ENCODE data around the gene GALNT16. TPM values are rescaled to one million over a fixed set of nuclear protein-coding genes. Genes with fewer than 3 reads are reported as not detected.
A peak's percentile ranks its signal among the peaks of the same experiment; 100 is the strongest.

Gene GALNT16
- total and polyA plus RNA-seq, 2 donors: 3.7 to 11.4 TPM

DNA sequence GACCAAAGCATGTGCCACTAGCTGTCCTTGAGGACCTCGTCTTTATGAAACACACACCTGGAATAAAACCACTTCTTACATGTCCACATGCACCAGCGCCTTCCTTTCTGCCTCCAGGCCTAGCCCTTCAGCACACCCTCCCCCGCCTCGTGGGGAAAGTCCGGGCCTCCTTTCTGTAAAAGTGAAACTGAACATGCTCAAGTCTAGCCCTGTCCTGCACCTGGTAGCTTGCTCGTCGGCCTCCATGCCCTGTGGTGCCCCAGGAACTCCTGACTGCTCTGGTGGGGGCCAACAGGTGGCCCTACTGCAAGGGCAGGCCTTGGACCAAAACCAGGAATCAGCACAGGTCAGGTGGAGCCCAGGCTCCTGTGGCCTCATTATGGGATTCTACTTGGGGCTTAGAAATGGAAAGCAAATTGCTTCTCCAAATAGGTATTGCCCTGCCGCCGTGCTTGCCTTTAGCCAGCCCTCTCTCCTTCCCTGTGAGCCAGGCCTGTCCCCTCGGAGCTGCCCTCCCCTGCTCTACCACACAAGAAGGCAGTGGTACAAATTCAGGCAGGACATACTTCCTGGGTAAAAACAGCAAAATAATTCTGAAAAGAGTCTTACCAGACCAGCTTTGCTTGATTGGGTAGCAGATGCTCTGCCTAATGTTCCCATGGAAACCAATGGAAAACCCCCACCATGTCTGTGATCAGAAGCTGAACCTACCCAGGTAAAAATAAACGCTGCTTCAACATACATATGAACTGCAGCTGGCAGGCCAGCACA lies 94.6 kb downstream of the GALNT16 start:
- Histone ChIP-seq H3K4me1 (ENCODE audit: insufficient read depth) (no peaks in the 10 kb centered on the region), H3K27ac (ENCODE audit: low read depth) (no peak overlapping the region), H3K36me3 (ENCODE audit: insufficient read depth) (no peaks in the 10 kb centered on the region), H3K4me3 (ENCODE audit: low read depth, low read length) (no peak overlapping the region)
- 79% methylated on average over 11 of the region's 11 CpGs for WGBS
- no peak for DNase-seq (ENCODE audit: extremely low spot score)

DNA sequence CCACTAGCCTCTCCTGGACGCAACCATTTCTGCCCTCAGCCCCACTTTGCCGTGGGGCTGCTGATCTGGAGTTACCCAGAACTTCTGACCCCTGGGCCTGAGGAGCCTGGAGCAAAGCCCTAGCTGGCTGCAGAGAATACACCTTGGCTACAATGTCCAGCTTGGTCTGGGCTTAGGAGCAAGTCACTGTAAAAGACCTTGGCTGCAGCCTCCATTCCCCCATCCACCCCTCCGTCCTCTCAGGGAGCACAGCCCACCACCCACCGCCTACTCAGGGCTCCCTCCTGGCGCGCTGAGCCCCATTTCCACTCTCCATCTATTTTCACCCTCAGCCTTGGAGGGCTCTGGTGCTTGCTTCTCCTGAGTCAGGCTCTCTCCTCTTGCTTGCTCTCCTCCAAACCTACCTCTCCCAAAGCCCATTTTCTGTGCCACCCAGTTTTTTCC lies 95.2 kb downstream of the GALNT16 start:
- H3K36me3 ChIP-seq (ENCODE audit: insufficient read depth): no peaks in the 10 kb centered on the region
- H3K4me3 ChIP-seq (ENCODE audit: low read depth, low read length): no peak overlapping the region
- peak overlapping the region; percentile 46 for H3K27ac ChIP-seq (ENCODE audit: low read depth)
- no peak for DNase-seq (ENCODE audit: extremely low spot score)
- WGBS: 80% methylated on average over 6 of the region's 6 CpGs
- H3K4me1 ChIP-seq (ENCODE audit: insufficient read depth): no peaks in the 10 kb centered on the region

DNA sequence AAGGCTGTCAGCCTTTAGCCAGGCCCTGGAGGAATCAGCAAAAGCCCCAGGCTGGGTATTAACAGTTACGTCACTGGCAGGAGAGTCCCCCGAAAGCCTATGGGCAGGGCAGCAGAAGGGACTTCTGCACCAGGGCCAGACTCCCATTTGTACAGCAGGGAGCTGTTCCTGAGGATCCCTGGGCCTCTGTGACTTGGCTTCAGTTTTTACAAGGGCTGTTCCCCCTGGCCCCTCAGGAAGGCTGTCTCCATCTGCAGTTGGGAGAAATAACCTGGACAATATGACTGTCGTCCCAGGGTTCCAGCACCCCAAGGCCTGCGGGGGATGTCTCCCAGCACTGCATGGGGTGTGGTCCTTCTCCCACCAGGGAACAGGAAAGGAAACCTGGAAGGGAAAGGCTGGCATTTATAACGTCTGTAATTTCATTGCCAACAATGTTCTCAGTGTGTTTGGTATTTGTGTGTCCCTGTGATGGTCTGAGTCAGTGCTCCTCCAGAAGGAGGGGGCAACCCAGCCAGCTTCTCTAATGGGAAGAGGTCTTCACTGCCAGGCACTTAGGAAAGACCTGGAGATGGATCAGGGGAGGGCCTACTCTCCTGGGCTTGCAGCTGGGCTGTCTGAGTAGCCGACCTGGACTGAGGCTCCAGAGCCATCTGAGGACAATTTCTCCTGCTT lies 95.8 kb downstream of the GALNT16 start:
- Histone ChIP-seq H3K36me3 (ENCODE audit: insufficient read depth) (no peaks in the 10 kb centered on the region), H3K4me3 (ENCODE audit: low read depth, low read length) (no peak overlapping the region), H3K27ac (ENCODE audit: low read depth) (peak overlapping the region; percentile 46), H3K4me1 (ENCODE audit: insufficient read depth) (no peaks in the 10 kb centered on the region)
- 21% methylated on average over 6 of the region's 6 CpGs for WGBS
- DNase-seq (ENCODE audit: extremely low spot score): no peak

DNA sequence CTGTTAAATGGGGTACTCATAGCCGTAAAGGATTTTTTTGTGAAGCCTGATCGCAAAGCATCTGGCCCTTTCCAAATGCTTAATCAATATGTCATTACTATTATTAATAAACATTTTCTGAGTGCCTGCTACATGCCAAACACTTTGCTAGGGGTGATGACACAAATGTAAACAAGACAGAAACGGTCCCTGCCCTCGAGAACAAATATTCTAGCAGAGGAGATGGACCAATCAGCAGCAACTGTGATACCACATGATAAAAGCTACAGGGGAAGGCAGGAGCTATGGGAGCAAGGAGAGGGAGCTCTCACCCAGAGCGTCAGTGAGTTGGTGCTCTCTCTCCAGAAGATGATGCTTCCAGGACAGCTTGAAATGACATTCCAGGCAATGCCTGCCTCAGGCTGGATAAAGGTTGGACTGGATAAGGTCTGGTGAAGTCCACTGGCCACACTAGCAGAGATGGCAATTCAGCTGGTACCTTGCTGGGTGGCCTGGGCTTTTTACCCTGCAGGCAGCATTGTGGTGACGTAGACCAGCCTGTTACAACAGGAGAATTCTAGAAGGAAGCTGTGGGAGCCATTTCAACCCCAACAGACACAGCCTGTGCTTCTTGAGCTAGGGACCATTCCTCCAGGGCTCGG lies 97.1 kb downstream of the GALNT16 start:
- no peak overlapping the region for H3K27ac ChIP-seq (ENCODE audit: low read depth)
- 78% methylated on average over 7 of the region's 7 CpGs for WGBS

DNA sequence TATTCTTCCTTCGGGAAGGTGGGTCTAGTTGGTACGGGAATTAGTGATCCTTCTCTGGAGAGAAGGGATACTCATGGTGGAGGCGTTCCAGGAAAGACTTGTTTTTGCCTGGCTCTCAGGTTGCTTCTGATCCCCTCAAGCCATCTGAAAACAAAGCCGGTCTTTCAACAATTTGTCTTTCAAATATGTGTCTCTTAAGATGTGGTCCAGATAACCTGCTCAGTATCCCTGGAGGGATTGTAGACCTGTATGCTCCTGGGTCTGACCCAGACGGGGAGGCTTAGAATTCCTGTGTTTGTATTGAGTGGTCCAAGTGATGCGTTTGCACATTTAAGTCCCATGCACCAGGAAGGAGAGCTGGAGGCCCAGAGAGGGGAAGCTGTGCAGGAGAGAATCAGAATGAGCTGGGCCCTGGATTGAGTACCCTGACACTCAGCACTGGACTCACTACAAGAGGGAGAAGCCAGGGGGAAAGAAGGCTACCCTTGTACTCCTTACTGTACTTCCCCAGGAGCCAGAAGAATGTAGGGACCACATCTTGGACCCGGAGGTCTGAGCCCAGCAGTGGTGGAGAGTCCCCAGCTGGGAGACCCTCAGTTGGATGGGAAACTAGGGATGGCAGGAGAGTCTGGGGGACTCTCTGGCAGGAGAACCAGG lies 97.7 kb downstream of the GALNT16 start:
- no peak overlapping the region for H3K4me3 ChIP-seq (ENCODE audit: low read depth, low read length)
- H3K27ac ChIP-seq (ENCODE audit: low read depth): no peak overlapping the region
- WGBS: 82% methylated on average over 7 of the region's 7 CpGs

More for the DNA sequence above, 97.1 kb downstream of the GALNT16 start:
- DNase-seq (ENCODE audit: extremely low spot score): no peak
- H3K4me1 ChIP-seq (ENCODE audit: insufficient read depth): no peaks in the 10 kb centered on the region
- H3K36me3 ChIP-seq (ENCODE audit: insufficient read depth): no peaks in the 10 kb centered on the region
- H3K4me3 ChIP-seq (ENCODE audit: low read depth, low read length): no peak overlapping the region

DNA sequence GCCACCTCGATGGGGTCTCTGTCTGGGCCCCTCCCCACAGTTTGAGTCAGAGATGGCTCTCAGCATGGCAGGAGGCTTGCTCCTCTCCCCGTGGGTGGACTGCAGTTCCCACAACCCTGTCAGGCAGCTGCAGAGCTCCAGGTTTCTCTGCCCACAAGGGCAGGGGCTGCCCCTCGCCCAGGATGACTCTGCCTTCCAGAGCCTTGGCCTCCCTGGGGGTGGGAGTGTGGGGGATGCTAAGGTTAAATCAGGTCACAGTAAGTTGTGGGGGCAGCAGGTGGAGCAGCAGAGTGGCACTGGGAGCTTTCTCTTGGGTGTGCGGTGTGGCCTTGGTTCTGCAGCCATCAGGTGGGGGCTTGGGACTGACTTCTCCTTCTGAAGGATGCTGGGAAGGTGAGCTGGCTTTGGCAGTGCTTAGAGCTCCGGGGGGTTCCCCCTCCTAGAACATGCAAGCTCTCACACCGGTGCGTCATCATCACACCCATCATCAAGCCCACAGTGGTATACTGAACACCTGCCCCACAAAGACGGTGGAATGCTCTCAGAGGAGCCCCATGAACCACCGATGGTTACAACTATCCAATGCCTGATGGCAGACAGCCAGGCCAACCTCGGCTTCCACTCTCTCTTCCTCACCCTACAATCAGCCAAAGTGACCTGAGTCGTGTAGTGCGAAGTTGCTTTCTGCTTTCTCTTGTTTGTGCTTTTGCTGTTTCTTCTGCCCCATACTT lies 98.4 kb downstream of the GALNT16 start:
- Histone ChIP-seq H3K36me3 (ENCODE audit: insufficient read depth) (no peaks in the 10 kb centered on the region), H3K27ac (ENCODE audit: low read depth) (no peak overlapping the region), H3K4me1 (ENCODE audit: insufficient read depth) (no peaks in the 10 kb centered on the region), H3K4me3 (ENCODE audit: low read depth, low read length) (no peak overlapping the region)
- no peak for DNase-seq (ENCODE audit: extremely low spot score)
- 78% methylated on average over 12 of the region's 12 CpGs for WGBS

More for the DNA sequence above, 97.7 kb downstream of the GALNT16 start:
- H3K4me1 ChIP-seq (ENCODE audit: insufficient read depth): no peaks in the 10 kb centered on the region
- H3K36me3 ChIP-seq (ENCODE audit: insufficient read depth): no peaks in the 10 kb centered on the region
- no peak for DNase-seq (ENCODE audit: extremely low spot score)

DNA sequence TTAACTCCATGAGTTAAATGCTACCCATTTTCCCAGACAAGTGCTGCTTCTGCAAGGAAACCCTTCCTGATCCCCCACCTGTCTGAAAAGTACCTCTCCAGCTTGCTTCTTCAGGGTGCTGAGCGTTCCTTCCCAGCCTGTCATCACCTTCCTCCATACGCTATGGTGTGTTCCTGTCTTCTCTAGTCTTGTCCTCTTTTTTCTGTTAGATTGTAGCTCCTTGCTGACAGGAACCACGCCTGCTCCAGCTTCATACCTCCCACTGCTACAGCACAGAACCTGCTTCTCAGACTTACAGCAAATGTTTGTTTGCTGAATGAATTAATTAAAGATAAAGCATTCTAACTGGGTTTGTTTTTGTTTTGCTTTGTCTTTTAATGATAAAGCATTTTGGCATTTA lies 99.0 kb downstream of the GALNT16 start:
- H3K27ac ChIP-seq (ENCODE audit: low read depth): no peak overlapping the region

DNA sequence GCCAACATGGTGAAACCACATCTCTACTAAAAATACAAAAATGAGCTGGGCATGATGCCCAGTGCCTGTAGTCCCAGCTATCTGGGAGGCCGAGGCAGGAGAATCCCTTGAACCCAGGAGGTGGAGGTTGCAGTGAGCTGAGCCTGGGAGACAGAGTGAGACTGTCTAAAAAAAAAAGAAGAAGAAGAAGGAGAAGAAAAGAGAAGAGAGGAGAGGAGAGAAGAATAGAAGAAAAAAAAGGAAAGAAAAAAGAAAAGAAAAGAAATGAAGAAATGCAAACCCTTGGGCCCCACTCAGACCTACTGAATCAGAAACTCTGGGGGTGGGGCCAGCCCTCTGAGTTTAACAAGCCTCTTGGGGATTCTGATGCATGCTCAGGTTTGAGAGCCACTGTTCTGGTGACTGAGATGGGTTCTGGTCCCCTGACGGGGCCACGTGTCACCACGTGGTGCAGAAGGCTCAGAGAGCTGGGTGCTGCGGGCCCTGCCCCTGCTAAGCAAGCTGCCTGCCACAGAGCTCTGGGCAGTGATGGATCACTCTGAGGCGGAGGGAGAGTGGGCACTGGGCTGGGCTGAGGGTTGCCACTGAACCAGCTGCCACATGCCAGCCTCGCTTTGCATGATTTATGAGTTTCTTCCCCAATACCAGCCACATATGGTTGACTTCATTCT lies 100.6 kb downstream of the GALNT16 start:
- Histone ChIP-seq H3K36me3 (ENCODE audit: insufficient read depth) (no peaks in the 10 kb centered on the region), H3K4me3 (ENCODE audit: low read depth, low read length) (no peak overlapping the region), H3K27ac (ENCODE audit: low read depth) (no peak overlapping the region), H3K4me1 (ENCODE audit: insufficient read depth) (no peaks in the 10 kb centered on the region)
- WGBS: 68% methylated on average over 7 of the region's 7 CpGs
- no peak for DNase-seq (ENCODE audit: extremely low spot score)

More for the DNA sequence above, 99.0 kb downstream of the GALNT16 start:
- Histone ChIP-seq H3K4me1 (ENCODE audit: insufficient read depth) (no peaks in the 10 kb centered on the region), H3K4me3 (ENCODE audit: low read depth, low read length) (no peak overlapping the region), H3K36me3 (ENCODE audit: insufficient read depth) (no peaks in the 10 kb centered on the region)
- DNase-seq (ENCODE audit: extremely low spot score): no peak
- WGBS: 92% methylated on average over 3 of the region's 3 CpGs

DNA sequence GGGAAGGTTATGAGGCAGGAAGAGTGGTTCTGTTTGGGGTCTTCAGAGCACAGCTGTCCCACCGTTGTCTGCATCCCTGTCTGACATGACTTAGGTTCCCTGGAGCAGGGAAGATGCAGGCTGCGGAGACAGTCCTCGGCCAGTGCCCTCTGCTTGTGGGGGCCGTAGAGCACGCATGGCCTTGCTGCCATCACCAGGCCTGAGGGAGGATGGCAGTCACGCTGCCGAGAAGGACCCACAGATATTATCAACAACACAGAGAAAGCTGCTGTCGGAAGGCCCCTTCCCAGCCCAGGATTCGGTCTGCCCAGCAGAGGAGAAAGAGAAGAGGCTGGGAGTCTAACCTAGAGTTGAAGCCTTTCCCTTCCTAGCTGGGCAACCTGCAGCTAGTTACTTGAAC lies 103.1 kb downstream of the GALNT16 start:
- Histone ChIP-seq H3K27ac (ENCODE audit: low read depth) (no peak overlapping the region), H3K4me3 (ENCODE audit: low read depth, low read length) (no peak overlapping the region), H3K36me3 (ENCODE audit: insufficient read depth) (no peaks in the 10 kb centered on the region), H3K4me1 (ENCODE audit: insufficient read depth) (no peaks in the 10 kb centered on the region)
- WGBS: 21% methylated on average over 9 of the region's 9 CpGs
- DNase-seq (ENCODE audit: extremely low spot score): no peak

DNA sequence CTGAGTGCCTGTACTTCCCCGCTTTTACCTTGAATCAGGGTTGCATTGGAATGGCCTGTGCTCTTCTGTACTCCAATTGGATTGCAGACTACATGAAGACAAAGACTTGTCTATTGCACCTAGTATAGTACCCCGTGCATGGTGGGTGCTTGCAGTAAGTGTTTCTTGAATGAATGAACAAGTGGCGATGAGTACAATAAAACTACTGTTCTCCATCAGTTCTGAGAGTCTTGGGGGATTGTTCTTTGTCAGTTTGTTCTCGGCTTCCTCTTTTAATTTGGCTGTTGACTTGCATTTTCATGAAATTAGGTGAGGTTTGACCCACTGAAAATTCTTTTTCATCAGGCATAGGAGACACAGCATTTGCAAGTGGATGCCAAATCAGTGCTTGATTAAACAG lies 104.0 kb downstream of the GALNT16 start:
- Histone ChIP-seq H3K36me3 (ENCODE audit: insufficient read depth) (no peaks in the 10 kb centered on the region), H3K4me1 (ENCODE audit: insufficient read depth) (no peaks in the 10 kb centered on the region), H3K4me3 (ENCODE audit: low read depth, low read length) (no peak overlapping the region), H3K27ac (ENCODE audit: low read depth) (no peak overlapping the region)
- DNase-seq (ENCODE audit: extremely low spot score): no peak
- 81% methylated on average over 4 of the region's 4 CpGs for WGBS

DNA sequence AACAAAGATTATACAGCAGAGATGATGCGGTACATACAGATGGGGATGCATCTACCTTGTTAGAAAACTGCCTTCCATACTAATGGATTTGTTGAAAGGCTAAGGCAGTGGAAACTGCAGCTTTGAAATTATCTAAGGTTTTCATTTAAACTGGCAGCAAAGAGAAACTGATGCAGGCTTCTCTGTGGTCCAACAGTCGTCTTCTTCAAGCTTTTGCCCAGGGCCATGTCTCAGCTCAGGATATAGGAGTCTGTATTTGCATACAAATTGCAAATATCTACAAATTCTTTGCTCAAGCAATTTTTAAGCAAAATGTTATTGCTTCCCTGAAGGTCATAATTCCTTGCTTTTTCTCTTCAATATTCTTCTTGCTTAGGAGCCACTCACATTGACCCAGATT lies 104.4 kb downstream of the GALNT16 start:
- H3K4me3 ChIP-seq (ENCODE audit: low read depth, low read length): no peak overlapping the region
- no peaks in the 10 kb centered on the region for H3K4me1 ChIP-seq (ENCODE audit: insufficient read depth)
- H3K36me3 ChIP-seq (ENCODE audit: insufficient read depth): no peaks in the 10 kb centered on the region
- DNase-seq (ENCODE audit: extremely low spot score): no peak
- WGBS: 82% methylated on average over 2 of the region's 2 CpGs
- H3K27ac ChIP-seq (ENCODE audit: low read depth): no peak overlapping the region

DNA sequence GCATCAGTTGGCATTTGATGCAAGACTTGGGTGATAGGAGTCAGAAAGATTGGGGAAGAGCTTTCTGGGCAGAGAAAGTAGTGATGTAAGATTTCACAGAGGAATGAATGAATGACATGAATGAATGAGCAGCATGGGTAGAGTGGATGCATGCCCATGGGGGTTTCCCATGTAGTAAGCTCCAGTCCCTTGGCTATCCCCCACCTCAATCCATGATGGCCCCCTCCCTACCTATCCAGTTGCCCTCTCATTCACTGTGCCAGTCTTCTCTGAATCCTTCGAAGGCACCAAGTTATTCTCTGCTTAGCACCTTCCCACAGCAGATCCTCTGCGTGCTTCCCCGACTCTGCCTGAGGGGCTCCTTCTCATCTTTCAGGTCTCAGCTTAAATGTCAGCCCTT lies 106.1 kb downstream of the GALNT16 start:
- H3K36me3 ChIP-seq (ENCODE audit: insufficient read depth): no peaks in the 10 kb centered on the region
- DNase-seq (ENCODE audit: extremely low spot score): no peak
- WGBS: 38% methylated on average over 3 of the region's 3 CpGs
- H3K27ac ChIP-seq (ENCODE audit: low read depth): no peak overlapping the region
- no peaks in the 10 kb centered on the region for H3K4me1 ChIP-seq (ENCODE audit: insufficient read depth)
- H3K4me3 ChIP-seq (ENCODE audit: low read depth, low read length): no peak overlapping the region

DNA sequence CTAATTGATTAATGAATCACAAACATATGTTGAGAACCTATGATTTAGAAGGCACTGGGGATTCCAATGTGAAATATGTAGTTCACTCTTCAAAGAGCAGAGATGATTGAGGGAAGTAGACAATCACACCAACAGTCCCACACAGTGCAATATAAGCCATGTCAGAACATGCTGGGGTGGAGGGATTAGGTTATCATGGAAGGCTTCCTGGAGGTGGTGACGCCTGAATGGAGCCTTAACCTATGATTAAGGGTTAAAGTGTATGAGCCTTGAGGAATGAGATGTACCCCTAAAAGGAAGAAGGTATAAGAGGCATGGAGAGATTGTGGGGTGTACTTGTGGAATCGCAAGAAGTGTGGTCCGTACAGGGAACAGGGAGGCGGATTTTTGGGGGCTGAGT lies 106.8 kb downstream of the GALNT16 start:
- 96% methylated on average over 4 of the region's 4 CpGs for WGBS
- H3K4me3 ChIP-seq (ENCODE audit: low read depth, low read length): no peak overlapping the region
- no peaks in the 10 kb centered on the region for H3K4me1 ChIP-seq (ENCODE audit: insufficient read depth)
- DNase-seq (ENCODE audit: extremely low spot score): no peak
- no peak overlapping the region for H3K27ac ChIP-seq (ENCODE audit: low read depth)
- no peaks in the 10 kb centered on the region for H3K36me3 ChIP-seq (ENCODE audit: insufficient read depth)
